ENCODE measurements around the gene KRT10. TPM values are rescaled to one million over a fixed set of nuclear protein-coding genes. Genes with fewer than 3 reads are reported as not detected.

Gene KRT10
- total RNA-seq, 2 experiments from 2014 or later = 32.2 to 37.1 TPM

DNA sequence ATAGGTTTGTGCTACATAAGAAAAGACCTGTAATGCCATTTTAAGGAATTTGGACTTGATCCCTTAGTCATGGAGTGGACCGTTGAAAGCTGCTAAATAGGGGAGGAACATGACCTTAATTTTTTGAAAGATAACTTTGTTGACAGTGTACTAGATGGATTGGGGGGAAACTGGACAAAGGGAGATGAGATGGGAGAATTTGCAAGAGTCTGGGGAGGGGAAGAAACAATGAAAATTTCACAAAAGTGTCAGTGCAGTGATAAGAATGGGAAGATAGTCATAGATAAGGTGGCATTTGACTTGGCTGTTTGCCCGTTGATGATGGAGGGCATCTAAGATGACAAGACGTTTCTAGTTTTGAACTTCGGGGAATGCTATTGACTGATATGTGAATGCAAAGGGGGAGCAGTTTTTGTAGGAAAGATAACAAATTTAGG, 22.3 kb upstream of the KRT10 start:
- Mint-ChIP-seq H3K36me3 (ENCODE audit: low read depth) (no peaks in the 10 kb centered on the region), H3K27ac (no peak overlapping the region), H3K4me1 (ENCODE audit: low read depth) (no peaks in the 10 kb centered on the region), H3K9me3 (no peaks in the 10 kb centered on the region), H3K4me3 (no peak overlapping the region), H3K27me3 (peaks cover 56% of the 10 kb centered on the region)
- Histone ChIP-seq H3K9me3 (ENCODE audit: control insufficient read depth in 1 of 2, insufficient read depth in 1 of 2, low read length in 2 of 2) (no peaks in the 10 kb centered on the region), H3K27ac (ENCODE audit: low read depth in 1 of 2, low read length in 2 of 2) (no peak overlapping the region), H3K4me3 (ENCODE audit: low read length) (no peak overlapping the region), H3K4me1 (ENCODE audit: insufficient read depth, low read length) (no peaks in the 10 kb centered on the region), H3K27me3 (ENCODE audit: control insufficient read depth in 1 of 2, insufficient read depth in 2 of 2, low read length in 2 of 2) (peaks cover 0 to 14% of the 10 kb centered on the region in 2 experiments), H3K36me3 (ENCODE audit: insufficient read depth, low read length) (no peaks in the 10 kb centered on the region)
- TF ChIP-seq, protein P1, sequence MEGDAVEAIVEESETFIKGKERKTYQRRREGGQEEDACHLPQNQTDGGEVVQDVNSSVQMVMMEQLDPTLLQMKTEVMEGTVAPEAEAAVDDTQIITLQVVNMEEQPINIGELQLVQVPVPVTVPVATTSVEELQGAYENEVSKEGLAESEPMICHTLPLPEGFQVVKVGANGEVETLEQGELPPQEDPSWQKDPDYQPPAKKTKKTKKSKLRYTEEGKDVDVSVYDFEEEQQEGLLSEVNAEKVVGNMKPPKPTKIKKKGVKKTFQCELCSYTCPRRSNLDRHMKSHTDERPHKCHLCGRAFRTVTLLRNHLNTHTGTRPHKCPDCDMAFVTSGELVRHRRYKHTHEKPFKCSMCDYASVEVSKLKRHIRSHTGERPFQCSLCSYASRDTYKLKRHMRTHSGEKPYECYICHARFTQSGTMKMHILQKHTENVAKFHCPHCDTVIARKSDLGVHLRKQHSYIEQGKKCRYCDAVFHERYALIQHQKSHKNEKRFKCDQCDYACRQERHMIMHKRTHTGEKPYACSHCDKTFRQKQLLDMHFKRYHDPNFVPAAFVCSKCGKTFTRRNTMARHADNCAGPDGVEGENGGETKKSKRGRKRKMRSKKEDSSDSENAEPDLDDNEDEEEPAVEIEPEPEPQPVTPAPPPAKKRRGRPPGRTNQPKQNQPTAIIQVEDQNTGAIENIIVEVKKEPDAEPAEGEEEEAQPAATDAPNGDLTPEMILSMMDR (IDR thresholded peaks at IDR 0.05) = no peak
- ChIA-PET POLR2A (no interaction called here), CTCF (interaction anchor here (1.7 kb wide), 1 partner anchor 818 kb away, joined by 3 read pairs; no protein-coding TSS in a partner anchor)
- DNase-seq (no peak), ATAC-seq (ENCODE audit: poor library complexity) (no peak)
- intact Hi-C loops (cut with DNase I, micrococcal nuclease) = loop anchor here in 1 of 2 experiments (5.0 kb wide), 1 partner anchor 57 kb away; no protein-coding TSS in a partner anchor

DNA sequence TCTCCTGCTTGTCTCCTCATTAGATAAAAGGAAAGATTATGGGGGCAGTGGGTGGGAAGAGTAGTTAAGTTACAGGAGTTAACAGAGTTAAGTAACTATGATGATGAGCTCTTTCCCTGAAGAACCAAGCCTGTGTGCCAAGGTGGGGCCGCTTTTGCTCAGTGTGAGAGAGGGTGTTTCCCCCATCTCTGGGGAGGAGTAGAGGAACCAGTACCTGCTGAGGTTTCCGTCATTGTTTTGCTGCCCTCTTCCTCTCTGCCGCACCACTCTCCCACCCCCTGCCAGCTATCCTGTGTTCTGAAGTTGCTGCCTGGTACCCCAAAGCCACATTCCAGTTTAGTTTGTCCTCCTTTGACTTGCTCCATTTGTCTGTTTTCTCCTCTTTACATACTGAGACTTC, 20.8 kb upstream of the KRT10 start:
- Histone ChIP-seq H3K27me3 (ENCODE audit: control insufficient read depth in 1 of 2, insufficient read depth in 2 of 2, low read length in 2 of 2) (peaks cover 0 to 11% of the 10 kb centered on the region in 2 experiments), H3K4me1 (ENCODE audit: insufficient read depth, low read length) (no peaks in the 10 kb centered on the region), H3K4me3 (ENCODE audit: low read length) (no peak overlapping the region), H3K36me3 (ENCODE audit: insufficient read depth, low read length) (no peaks in the 10 kb centered on the region), H3K9me3 (ENCODE audit: control insufficient read depth in 1 of 2, insufficient read depth in 1 of 2, low read length in 2 of 2) (no peaks in the 10 kb centered on the region), H3K27ac (ENCODE audit: low read depth in 1 of 2, low read length in 2 of 2) (no peak overlapping the region)
- Mint-ChIP-seq H3K27me3 (peaks cover 52% of the 10 kb centered on the region), H3K27ac (no peak overlapping the region), H3K4me1 (ENCODE audit: low read depth) (no peaks in the 10 kb centered on the region), H3K4me3 (no peak overlapping the region), H3K9me3 (no peaks in the 10 kb centered on the region), H3K36me3 (ENCODE audit: low read depth) (no peaks in the 10 kb centered on the region)
- intact Hi-C loops (cut with DNase I, micrococcal nuclease) = loop anchor here in 1 of 2 experiments (5.0 kb wide), 1 partner anchor 56 kb away; no protein-coding TSS in a partner anchor
- TF ChIP-seq, protein P1 (IDR thresholded peaks at IDR 0.05) = no peak
- ChIA-PET CTCF (no interaction called here), POLR2A (interaction anchor here (0.5 kb wide), 1 partner anchor 317 kb away, joined by 3 read pairs; no protein-coding TSS in a partner anchor)
- DNase-seq = no peak
- no peak for ATAC-seq (ENCODE audit: poor library complexity)

DNA sequence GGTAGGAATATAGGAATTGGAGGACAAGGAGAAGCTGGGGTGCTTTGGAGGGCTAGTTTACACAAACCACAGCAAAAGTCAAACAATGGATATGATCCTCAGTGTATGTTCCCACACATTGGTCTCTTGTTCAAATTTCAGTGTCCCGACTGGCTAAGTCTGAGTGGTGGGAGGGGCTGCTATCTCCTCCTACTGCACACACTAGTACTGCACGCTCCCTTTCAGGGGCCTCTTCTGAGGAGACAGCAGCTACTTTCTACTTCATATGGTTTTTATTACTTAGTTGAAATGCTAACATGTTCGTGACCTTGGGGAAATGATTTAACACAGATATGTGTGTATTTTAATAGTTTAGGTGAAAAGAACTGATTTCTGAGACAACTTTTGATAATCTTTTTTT, 18.8 kb upstream of the KRT10 start:
- no peak overlapping the region for H3K27ac Mint-ChIP-seq
- H3K4me3 ChIP-seq (ENCODE audit: low read length) = no peak overlapping the region
- no peaks in the 10 kb centered on the region for H3K36me3 ChIP-seq (ENCODE audit: insufficient read depth, low read length)
- CTCF ChIA-PET = no interaction called here
- no peak for DNase-seq
- H3K27me3 Mint-ChIP-seq = peaks cover 41% of the 10 kb centered on the region
- H3K4me3 Mint-ChIP-seq = no peak overlapping the region
- no peaks in the 10 kb centered on the region for H3K36me3 Mint-ChIP-seq (ENCODE audit: low read depth)
- H3K27ac ChIP-seq (ENCODE audit: low read depth in 1 of 2, low read length in 2 of 2) = no peak overlapping the region
- POLR2A ChIA-PET = no interaction called here
- no peaks in the 10 kb centered on the region for H3K9me3 Mint-ChIP-seq
- H3K9me3 ChIP-seq (ENCODE audit: control insufficient read depth in 1 of 2, insufficient read depth in 1 of 2, low read length in 2 of 2) = no peaks in the 10 kb centered on the region
- TF ChIP-seq, protein P1 (IDR thresholded peaks at IDR 0.05) = no peak
- intact Hi-C loops (cut with DNase I, micrococcal nuclease) = loop anchor here in 1 of 2 experiments (5.0 kb wide), 1 partner anchor 54 kb away; no protein-coding TSS in a partner anchor
- H3K4me1 ChIP-seq (ENCODE audit: insufficient read depth, low read length) = no peaks in the 10 kb centered on the region
- peaks cover 0 to 6% of the 10 kb centered on the region in 2 experiments for H3K27me3 ChIP-seq (ENCODE audit: control insufficient read depth in 1 of 2, insufficient read depth in 2 of 2, low read length in 2 of 2)
- no peak for ATAC-seq (ENCODE audit: poor library complexity)
- H3K4me1 Mint-ChIP-seq (ENCODE audit: low read depth) = no peaks in the 10 kb centered on the region
